Loucy (cell line): ENCODE measurements around the gene TADA3.

Experiments used
- EZH2phosphoT487 ChIP-seq: fragments of 200-600 bp; IDR thresholded peaks from 2 replicates; pipeline ENCODE4 v1.6.1; 2018; ENCODE audit warnings: antibody characterized with exemption, mild to moderate bottlenecking, moderate library complexity, borderline replicate concordance
- TF ChIP-seq, protein P1 (sequence below): fragments of 200-600 bp; sonication (generic); conservative IDR thresholded peaks from 2 replicates; pipeline ENCODE4 v1.5.1; 2014; ENCODE audit warnings: mild to moderate bottlenecking, antibody characterized with exemption, low read length

DNA sequence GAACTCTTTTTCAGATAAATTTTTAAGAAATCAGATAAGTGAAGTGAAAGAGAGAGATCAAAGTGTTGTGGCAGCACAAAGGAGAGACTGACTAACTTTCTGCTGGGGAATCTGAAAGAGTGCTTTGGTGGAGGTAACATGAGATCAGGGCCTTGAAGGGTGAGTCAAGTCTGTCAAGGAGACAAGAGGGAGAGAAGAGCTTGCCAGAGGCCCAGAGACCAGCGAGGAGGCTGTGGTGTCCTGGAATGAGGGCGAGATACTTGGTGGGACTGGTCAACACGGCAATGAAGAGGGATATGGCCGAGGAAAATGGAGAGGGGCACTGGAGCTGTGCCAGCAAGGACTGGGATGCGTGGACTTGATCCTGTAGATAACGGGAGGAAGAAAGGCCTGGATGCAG is 4.6 kb downstream of the TADA3 start:
- TF ChIP-seq, protein P1, sequence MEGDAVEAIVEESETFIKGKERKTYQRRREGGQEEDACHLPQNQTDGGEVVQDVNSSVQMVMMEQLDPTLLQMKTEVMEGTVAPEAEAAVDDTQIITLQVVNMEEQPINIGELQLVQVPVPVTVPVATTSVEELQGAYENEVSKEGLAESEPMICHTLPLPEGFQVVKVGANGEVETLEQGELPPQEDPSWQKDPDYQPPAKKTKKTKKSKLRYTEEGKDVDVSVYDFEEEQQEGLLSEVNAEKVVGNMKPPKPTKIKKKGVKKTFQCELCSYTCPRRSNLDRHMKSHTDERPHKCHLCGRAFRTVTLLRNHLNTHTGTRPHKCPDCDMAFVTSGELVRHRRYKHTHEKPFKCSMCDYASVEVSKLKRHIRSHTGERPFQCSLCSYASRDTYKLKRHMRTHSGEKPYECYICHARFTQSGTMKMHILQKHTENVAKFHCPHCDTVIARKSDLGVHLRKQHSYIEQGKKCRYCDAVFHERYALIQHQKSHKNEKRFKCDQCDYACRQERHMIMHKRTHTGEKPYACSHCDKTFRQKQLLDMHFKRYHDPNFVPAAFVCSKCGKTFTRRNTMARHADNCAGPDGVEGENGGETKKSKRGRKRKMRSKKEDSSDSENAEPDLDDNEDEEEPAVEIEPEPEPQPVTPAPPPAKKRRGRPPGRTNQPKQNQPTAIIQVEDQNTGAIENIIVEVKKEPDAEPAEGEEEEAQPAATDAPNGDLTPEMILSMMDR, result no peak
- TF ChIP-seq EZH2phosphoT487, result no peak
